B cell (primary cell): ENCODE data around the gene TRIM47. TPM values are rescaled to one million over a fixed set of nuclear protein-coding genes. Genes with fewer than 3 reads are reported as not detected.

ENCODE experiments used
- ATAC-seq: fragments of 200-7000 bp; cut with Tn5 transposase; one replicate; pipeline ENCODE4 v1.10.0; 2021; ENCODE audit warnings: low read depth, mild to moderate bottlenecking, moderate number of reproducible peaks, moderate library complexity
- CTCF ChIA-PET: fragments of 350-600 bp; sonication (Branson Sonifier 250); formaldehyde crosslinking; loops from one replicate; lab custom pipeline; 2021; ENCODE audit warnings: antibody characterized with exemption, inconsistent platforms; lab: Charles Lee
- POLR2A ChIA-PET: fragments of 350-600 bp; sonication (Branson Sonifier 250); formaldehyde crosslinking; loops from one replicate; lab custom pipeline; 2021; ENCODE audit warnings: antibody characterized with exemption; lab: Charles Lee
- DNase-seq: peaks from one replicate; pipeline ENCODE4 v3.0.0; 2013
- H2AFZ ChIP-seq: 2 replicates; pipeline ENCODE4 v1.6.1; 2012; ENCODE audit warnings: mild to moderate bottlenecking, low read depth, low read length; ENCODE audit not compliant: insufficient read depth, poor library complexity, severe bottlenecking
- H3K27ac ChIP-seq, 2 donors: 1 replicate in 1 of 2; 2 replicates in 1 of 2; pipeline ENCODE4 v1.5.1; 2012 to 2013; ENCODE audit warnings: low read length in 2 of 2, mild to moderate bottlenecking in 2 of 2, moderate library complexity in 1 of 2
- H3K27me3 ChIP-seq, 4 experiments: fragments of 200-600 bp in 1 of 4; sonication (generic) in 1 of 4; replicated peaks in 1 of 4; 1 replicate in 2 of 4; 2 replicates in 2 of 4; pipeline versions ENCODE4 v1.6.1 to v1.7.0; 2013 to 2016; ENCODE audit warnings: low read length in 3 of 4, mild to moderate bottlenecking in 2 of 4, mixed read lengths in 1 of 4, moderate library complexity in 1 of 4; ENCODE audit not compliant: insufficient read depth in 4 of 4, control insufficient read depth in 3 of 4; ENCODE audit errors: control extremely low read depth in 1 of 4
- H3K36me3 ChIP-seq, 2 experiments: replicated peaks in 1 of 2; 1 replicate in 1 of 2; 2 replicates in 1 of 2; pipeline versions ENCODE4 v1.6.1 to v1.7.1; 2013; ENCODE audit warnings: low read length in 1 of 2; ENCODE audit not compliant: insufficient read depth in 2 of 2, control insufficient read depth in 1 of 2; ENCODE audit errors: control extremely low read depth in 1 of 2, extremely low read depth in 1 of 2
- H3K4me1 ChIP-seq, 2 donors: fragments of 200-600 bp in 1 of 2; sonication (generic) in 1 of 2; 1 replicate in 1 of 2; 2 replicates in 1 of 2; pipeline versions ENCODE4 v1.5.1 to v1.6.1; 2013 to 2017; ENCODE audit warnings: low read length in 2 of 2; ENCODE audit not compliant: control insufficient read depth in 2 of 2, insufficient read depth in 2 of 2
- H3K4me2 ChIP-seq: replicated peaks from 2 replicates; pipeline ENCODE3; 2012; ENCODE audit warnings: mild to moderate bottlenecking, low read depth, low read length; ENCODE audit not compliant: poor library complexity, severe bottlenecking
- H3K4me3 ChIP-seq, 5 experiments: fragments of 200-600 bp in 1 of 5; sonication (generic) in 1 of 5; 1 replicate in 3 of 5; 2 replicates in 2 of 5; pipeline versions ENCODE4 v1.5.1 to v1.7.0; 2011 to 2016; ENCODE audit warnings: low read length in 4 of 5, mild to moderate bottlenecking in 4 of 5, low read depth in 2 of 5, control low read depth in 1 of 5, moderate library complexity in 1 of 5; ENCODE audit not compliant: insufficient read depth in 1 of 5; ENCODE audit errors: control extremely low read depth in 1 of 5, extremely low read depth in 1 of 5
- H3K79me2 ChIP-seq: fragments of 200-600 bp; sonication (generic); one replicate; pipeline ENCODE4 v1.6.0; 2016; ENCODE audit warnings: low read length; ENCODE audit not compliant: control insufficient read depth, insufficient read depth
- H3K9ac ChIP-seq: fragments of 200-600 bp; sonication (generic); 2 replicates; pipeline ENCODE4 v1.6.1; 2017; ENCODE audit warnings: mild to moderate bottlenecking, low read length, moderate library complexity
- H3K9me3 ChIP-seq, 3 donors: one replicate each; pipeline versions ENCODE4 v1.6.1 to v1.7.1; 2013; ENCODE audit warnings: low read length in 2 of 3; ENCODE audit not compliant: control insufficient read depth in 2 of 3, insufficient read depth in 1 of 3; ENCODE audit errors: control extremely low read depth in 1 of 3
- H4K20me1 ChIP-seq: 2 replicates; pipeline ENCODE4 v1.6.0; 2012; ENCODE audit warnings: mild to moderate bottlenecking, low read length; ENCODE audit not compliant: insufficient read depth, control insufficient read depth, poor library complexity, severe bottlenecking
- H3K27ac Mint-ChIP-seq: one replicate; pipeline ENCODE4 v1.8.0; 2021; ENCODE audit warnings: mixed read lengths
- H3K27me3 Mint-ChIP-seq: one replicate; pipeline ENCODE4 v1.8.0; 2021; ENCODE audit warnings: mixed read lengths
- H3K4me1 Mint-ChIP-seq: one replicate; pipeline ENCODE4 v1.8.0; 2021; ENCODE audit warnings: mixed read lengths
- H3K4me3 Mint-ChIP-seq: one replicate; pipeline ENCODE4 v1.8.0; 2021; ENCODE audit warnings: mixed read lengths
- H3K9me3 Mint-ChIP-seq: one replicate; pipeline ENCODE4 v1.8.0; 2022; ENCODE audit warnings: mixed read lengths; ENCODE audit not compliant: insufficient read depth
- EZH2 ChIP-seq: IDR thresholded peaks from 2 replicates; pipeline ENCODE4 v1.6.1; 2012; ENCODE audit warnings: borderline replicate concordance, low read depth, mild to moderate bottlenecking, moderate library complexity, low read length; ENCODE audit not compliant: insufficient read depth, poor library complexity, severe bottlenecking
- WGBS: methylation state at CpG from one replicate; pipeline ENCODE4 v1.1.5; 2013; ENCODE audit warnings: missing lambda C conversion rate; ENCODE audit not compliant: insufficient coverage; 5-methylcytosine and 5-hydroxymethylcytosine counted together
- intact Hi-C: fragments of 100-400 bp; cut with micrococcal nuclease; formaldehyde crosslinking; loops from one replicate; pipeline ENCODE4 v1.10.0; 2022
- polyA plus RNA-seq: library from polyadenylated mRNA; depleted of rRNA; stranded (reverse); fragments of >200 nt; gene quantifications from 2 replicates; pipeline ENCODE4 v1.2.3, GENCODE V29; 2012
- total RNA-seq, 2 donors: library from RNA; stranded (reverse); fragments of 120-200 nt in 1 of 2; gene quantifications; 1 replicate in 1 of 2; 2 replicates in 1 of 2; pipeline versions ENCODE4 v1.2.3 to v1.2.4, GENCODE V29; 2013 to 2022
- TF ChIP-seq, protein P1 (sequence below): fragments of 200-600 bp; IDR thresholded peaks from one replicate; pipeline ENCODE4 v1.8.0; 2022; ENCODE audit warnings: antibody characterized with exemption, mild to moderate bottlenecking

Gene TRIM47
- total and polyA plus RNA-seq, 2 donors (not counting 1 experiment from before 2014, with no cell fraction given) = 6.4 to 8.3 TPM

GRCh38 chr17:75836605-75837004 is 41.8 kb downstream of the TRIM47 start:
- H3K4me1 ChIP-seq = peaks cover 4 to 5% of the 10 kb centered on the region in 2 donors
- no peaks in the 10 kb centered on the region for H3K9me3 ChIP-seq
- no peak for ATAC-seq
- ChIA-PET POLR2A (interaction anchor here (0.6 kb wide), 1 partner anchor 38 kb away, joined by 5 read pairs; no protein-coding TSS in a partner anchor), CTCF (interaction anchor here (1.4 to 3.4 kb wide), 2 partner anchors 10 to 75 kb away, joined by 4 to 11 read pairs; no protein-coding TSS in a partner anchor)
- no peak overlapping the region for H3K27ac ChIP-seq
- no peaks in the 10 kb centered on the region for H3K79me2 ChIP-seq
- H3K9ac ChIP-seq = no peak overlapping the region
- DNase-seq = no peak
- H4K20me1 ChIP-seq = no peaks in the 10 kb centered on the region
- Mint-ChIP-seq H3K4me1 (peaks cover 13% of the 10 kb centered on the region), H3K4me3 (no peak overlapping the region), H3K9me3 (no peaks in the 10 kb centered on the region), H3K27ac (no peak overlapping the region), H3K27me3 (no peaks in the 10 kb centered on the region)
- intact Hi-C loops = no loop called here
- no peak overlapping the region for H3K4me3 ChIP-seq
- peaks cover 0 to 55% of the 10 kb centered on the region in 2 experiments for H3K36me3 ChIP-seq
- no peak overlapping the region for H2AFZ ChIP-seq
- TF ChIP-seq EZH2 = no peak
- TF ChIP-seq, protein P1, sequence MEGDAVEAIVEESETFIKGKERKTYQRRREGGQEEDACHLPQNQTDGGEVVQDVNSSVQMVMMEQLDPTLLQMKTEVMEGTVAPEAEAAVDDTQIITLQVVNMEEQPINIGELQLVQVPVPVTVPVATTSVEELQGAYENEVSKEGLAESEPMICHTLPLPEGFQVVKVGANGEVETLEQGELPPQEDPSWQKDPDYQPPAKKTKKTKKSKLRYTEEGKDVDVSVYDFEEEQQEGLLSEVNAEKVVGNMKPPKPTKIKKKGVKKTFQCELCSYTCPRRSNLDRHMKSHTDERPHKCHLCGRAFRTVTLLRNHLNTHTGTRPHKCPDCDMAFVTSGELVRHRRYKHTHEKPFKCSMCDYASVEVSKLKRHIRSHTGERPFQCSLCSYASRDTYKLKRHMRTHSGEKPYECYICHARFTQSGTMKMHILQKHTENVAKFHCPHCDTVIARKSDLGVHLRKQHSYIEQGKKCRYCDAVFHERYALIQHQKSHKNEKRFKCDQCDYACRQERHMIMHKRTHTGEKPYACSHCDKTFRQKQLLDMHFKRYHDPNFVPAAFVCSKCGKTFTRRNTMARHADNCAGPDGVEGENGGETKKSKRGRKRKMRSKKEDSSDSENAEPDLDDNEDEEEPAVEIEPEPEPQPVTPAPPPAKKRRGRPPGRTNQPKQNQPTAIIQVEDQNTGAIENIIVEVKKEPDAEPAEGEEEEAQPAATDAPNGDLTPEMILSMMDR = no peak
- H3K4me2 ChIP-seq = no peak overlapping the region
- H3K27me3 ChIP-seq = no peaks in the 10 kb centered on the region
- 92% methylated on average over 9 of the region's 9 CpGs for WGBS

- Histone ChIP-seq H3K27ac (no peak overlapping the region), H3K36me3 (peaks cover 0 to 57% of the 10 kb centered on the region in 2 experiments), H3K27me3 (no peaks in the 10 kb centered on the region), H2AFZ (no peak overlapping the region), H3K9me3 (no peaks in the 10 kb centered on the region), H3K9ac (no peak overlapping the region), H3K79me2 (no peaks in the 10 kb centered on the region), H3K4me1 (peaks cover 4 to 5% of the 10 kb centered on the region in 2 donors), H3K4me3 (no peak overlapping the region), H4K20me1 (no peaks in the 10 kb centered on the region), H3K4me2 (no peak overlapping the region)
- CTCF ChIA-PET = interaction anchor here (0.5 to 3.4 kb wide), 3 partner anchors 9 to 171 kb away, joined by 4 to 11 read pairs (median 4); no protein-coding TSS in a partner anchor
- ATAC-seq (no peak), DNase-seq (no peak)
- H3K4me3 Mint-ChIP-seq = no peak overlapping the region
- H3K9me3 Mint-ChIP-seq = no peaks in the 10 kb centered on the region
- H3K27me3 Mint-ChIP-seq = no peaks in the 10 kb centered on the region
- TF ChIP-seq, protein P1 = no peak
- no peak for TF ChIP-seq EZH2
- WGBS = 100% methylated on average over 3 of the region's 9 CpGs
- peaks cover 13% of the 10 kb centered on the region for H3K4me1 Mint-ChIP-seq
- intact Hi-C loops = no loop called here
- POLR2A ChIA-PET = interaction anchor here (0.5 to 0.9 kb wide), 2 partner anchors 20 to 62 kb away, joined by 3 to 9 read pairs; partner anchors contain the start of gene WBP2
- no peak overlapping the region for H3K27ac Mint-ChIP-seq
These were observed 42.8 kb downstream of the TRIM47 start for GRCh38 chr17:75835654-75835987.
